AG09309 (cell line): Measurements from ENCODE around the gene B4GALT2.

Source experiments
- DNase-seq: peaks from one replicate; pipeline ENCODE4 v3.0.0-alpha.2; 2010; ENCODE audit warnings: low read depth
- H3K4me3 ChIP-seq: 2 replicates; pipeline ENCODE4 v1.5.1; 2011; ENCODE audit warnings: mild to moderate bottlenecking, low read depth, low read length, moderate library complexity; ENCODE audit not compliant: control insufficient read depth
- CTCF ChIP-seq: IDR thresholded peaks from 2 replicates; pipeline ENCODE4 v1.5.1; 2011; ENCODE audit warnings: mild to moderate bottlenecking, low read depth, low read length, inconsistent platforms; ENCODE audit not compliant: insufficient read depth, control insufficient read depth; ENCODE audit errors: missing control alignments

Gene B4GALT2

GRCh38 chr1:44021581-44022321 is 42.7 kb downstream of the B4GALT2 start:
- H3K4me3 ChIP-seq = no peak overlapping the region
- TF ChIP-seq CTCF = no peak
- DNase-seq = no peak

GRCh38 chr1:44024031-44024902 is 45.3 kb downstream of the B4GALT2 start:
- TF ChIP-seq CTCF = no peak
- H3K4me3 ChIP-seq = no peak overlapping the region
- no peak for DNase-seq

DNA sequence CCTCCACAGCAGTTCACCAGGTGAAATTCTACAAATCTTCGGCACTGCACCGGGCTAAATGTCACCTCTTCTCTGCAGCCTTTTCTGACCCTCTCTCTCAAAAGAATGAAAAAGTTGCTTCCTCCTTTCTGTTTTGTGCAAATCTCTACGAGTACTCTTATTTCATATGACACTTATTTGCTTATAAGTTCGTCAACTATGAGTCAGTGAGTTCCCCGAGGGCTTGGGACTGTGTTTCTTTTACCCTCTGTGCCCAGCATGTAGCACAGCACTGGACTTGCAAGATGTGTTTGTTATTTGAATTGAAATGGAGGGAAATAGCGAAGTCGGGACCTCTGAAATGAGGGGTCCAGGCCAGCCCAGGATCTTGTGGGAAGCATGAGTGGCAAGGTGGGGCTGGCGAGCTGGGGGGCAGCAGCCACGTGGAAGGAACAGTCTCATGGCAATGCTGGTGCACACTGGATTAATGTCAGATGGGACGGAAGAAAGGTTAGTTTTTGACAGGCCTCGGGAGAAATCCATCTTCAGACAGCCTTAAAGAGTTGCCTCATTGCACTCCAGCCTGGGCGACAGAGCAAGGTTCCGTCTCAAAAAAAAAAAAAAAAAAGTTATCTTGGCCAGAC is 46.0 kb downstream of the B4GALT2 start:
- H3K4me3 ChIP-seq = no peak overlapping the region

DNA sequence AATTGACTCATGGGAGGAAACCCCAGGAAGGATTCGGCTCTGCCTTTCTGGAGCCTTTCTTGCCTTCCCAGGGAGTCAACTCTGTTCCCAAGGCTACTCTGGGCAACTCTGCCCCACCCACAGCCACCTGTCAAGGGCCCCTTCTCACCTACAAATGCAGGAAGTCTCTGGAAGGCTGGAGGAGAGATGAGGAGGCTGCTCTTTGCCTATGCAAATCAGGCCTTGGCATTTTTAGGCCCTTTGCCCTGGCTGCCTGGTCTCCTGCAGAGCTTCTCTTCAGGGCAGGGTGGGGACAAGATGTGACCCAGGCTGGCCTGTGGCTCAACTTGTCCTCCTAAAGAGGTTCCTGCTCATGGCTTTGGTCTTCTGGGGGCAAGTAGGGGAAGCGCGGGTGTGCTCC is 46.8 kb downstream of the B4GALT2 start:
- no peak overlapping the region for H3K4me3 ChIP-seq
- DNase-seq = no peak
- TF ChIP-seq CTCF = no peak

More for the DNA sequence above, 46.0 kb downstream of the B4GALT2 start:
- no peak for TF ChIP-seq CTCF
- no peak for DNase-seq

DNA sequence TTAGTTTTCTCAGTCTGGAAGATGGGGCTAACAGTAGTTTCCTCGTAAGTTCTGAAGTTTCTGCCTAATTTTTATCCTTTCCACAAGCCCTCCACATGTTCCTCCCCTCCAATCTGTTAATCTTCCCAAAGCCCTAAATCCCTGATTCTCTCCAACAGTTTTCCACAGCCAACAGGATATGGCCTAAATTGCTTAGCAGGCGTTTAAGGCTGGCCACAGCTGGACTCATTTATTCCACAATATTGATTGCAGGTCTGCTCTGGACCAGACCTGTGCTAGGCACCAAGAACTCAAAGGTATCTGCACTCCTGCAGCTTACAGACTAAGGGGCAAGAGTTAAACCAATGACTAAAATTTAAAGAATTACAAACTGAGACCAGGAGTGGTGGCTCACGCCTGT is 48.3 kb downstream of the B4GALT2 start:
- DNase-seq = no peak
- H3K4me3 ChIP-seq = no peak overlapping the region
- TF ChIP-seq CTCF = no peak

- peak; percentile 4 for TF ChIP-seq CTCF
- no peak for DNase-seq
- peak overlapping the region; percentile 95 for H3K4me3 ChIP-seq
Measured at GRCh38 chr1:44029260-44029910, 50.4 kb downstream of the B4GALT2 start.
